Neural crest cell (in vitro differentiated cells): ENCODE results near the gene RNF32. TPM values are rescaled to one million over a fixed set of nuclear protein-coding genes. Genes with fewer than 3 reads are reported as not detected.
"Not testable (repeated sequence)": the region's sequence is repeated elsewhere in the genome, so short reads cannot be mapped to it uniquely, and the experiment has no call there.

Experiments used
- DNase-seq: peaks from one replicate; pipeline ENCODE4 v3.0.0; 2021; ENCODE audit warnings: low read depth, mixed read lengths, low spot score
- H3K27ac Mint-ChIP-seq: one replicate; pipeline ENCODE4 v1.8.0; 2021; ENCODE audit warnings: mild to moderate bottlenecking, mixed read lengths; ENCODE audit not compliant: unreplicated experiment
- H3K27me3 Mint-ChIP-seq: 2 replicates; pipeline ENCODE4 v1.8.0; 2021; ENCODE audit warnings: low read depth, mild to moderate bottlenecking, mixed read lengths
- H3K36me3 Mint-ChIP-seq: 2 replicates; pipeline ENCODE4 v1.8.0; 2021; ENCODE audit warnings: low read depth, mild to moderate bottlenecking, mixed read lengths
- H3K4me1 Mint-ChIP-seq: 2 replicates; pipeline ENCODE4 v1.8.0; 2021; ENCODE audit warnings: mixed read lengths
- H3K4me3 Mint-ChIP-seq: one replicate; pipeline ENCODE4 v1.8.0; 2021; ENCODE audit warnings: mild to moderate bottlenecking, mixed read lengths
- H3K9me3 Mint-ChIP-seq: 2 replicates; pipeline ENCODE4 v1.8.0; 2021; ENCODE audit warnings: mixed read lengths
- CTCF ChIP-seq: fragments of 200-600 bp; sonication (generic); conservative IDR thresholded peaks from 2 replicates; pipeline ENCODE4 v1.5.0; 2021; ENCODE audit warnings: antibody characterized with exemption, mild to moderate bottlenecking
- total RNA-seq: library from RNA; stranded (reverse); gene quantifications from 2 replicates; pipeline ENCODE4 v1.2.1, GENCODE V29; 2021

RNF32 gene
- total RNA-seq, 1 donor from 2014 or later = 1.4 TPM

GRCh38 chr7:156634117-156634516 lies 6.5 kb upstream of the RNF32 start:
- Mint-ChIP-seq H3K36me3 (peaks cover 13% of the 10 kb centered on the region), H3K9me3 (peaks cover 9% of the 10 kb centered on the region), H3K4me1 (peaks cover 4% of the 10 kb centered on the region), H3K27me3 (no peaks in the 10 kb centered on the region), H3K27ac (no peak overlapping the region), H3K4me3 (no peak overlapping the region)
- no peak for TF ChIP-seq CTCF
- no peak for DNase-seq

- H3K4me1 Mint-ChIP-seq = peaks cover 8% of the 10 kb centered on the region
- TF ChIP-seq CTCF = no peak
- H3K27ac Mint-ChIP-seq = no peak overlapping the region
- peaks cover 12% of the 10 kb centered on the region for H3K36me3 Mint-ChIP-seq
- H3K4me3 Mint-ChIP-seq = no peak overlapping the region
- DNase-seq = no peak
- H3K27me3 Mint-ChIP-seq = no peaks in the 10 kb centered on the region
- peaks cover 9% of the 10 kb centered on the region for H3K9me3 Mint-ChIP-seq
These were observed 4.8 kb upstream of the RNF32 start for GRCh38 chr7:156635529-156636385.

- not testable (repeated sequence) for H3K27ac Mint-ChIP-seq, H3K9me3 Mint-ChIP-seq, H3K4me3 Mint-ChIP-seq, DNase-seq, H3K27me3 Mint-ChIP-seq
- peaks cover 17% of the 10 kb centered on the region for H3K4me1 Mint-ChIP-seq
- H3K36me3 Mint-ChIP-seq = peaks cover 12% of the 10 kb centered on the region
These were observed 3.5 kb upstream of the RNF32 start for GRCh38 chr7:156637093-156637492.

- Mint-ChIP-seq H3K27ac (no peak overlapping the region), H3K27me3 (peaks cover 22% of the 10 kb centered on the region), H3K9me3 (peaks cover 9% of the 10 kb centered on the region), H3K4me1 (peaks cover 17% of the 10 kb centered on the region), H3K4me3 (peak overlapping the region; percentile 79), H3K36me3 (peaks cover 12% of the 10 kb centered on the region)
- TF ChIP-seq CTCF = no peak
- no peak for DNase-seq
These were observed 2.0 kb upstream of the RNF32 start for GRCh38 chr7:156638443-156639077.

- peaks cover 9% of the 10 kb centered on the region for H3K9me3 Mint-ChIP-seq
- peaks cover 17% of the 10 kb centered on the region for H3K4me1 Mint-ChIP-seq
- H3K27ac Mint-ChIP-seq = no peak overlapping the region
- no peak for DNase-seq
- H3K4me3 Mint-ChIP-seq = peak overlapping the region; percentile 79
- peaks cover 30% of the 10 kb centered on the region for H3K27me3 Mint-ChIP-seq
- H3K36me3 Mint-ChIP-seq = peaks cover 12% of the 10 kb centered on the region
- no peak for TF ChIP-seq CTCF
These were observed 933 bp upstream of the RNF32 start for GRCh38 chr7:156639426-156640256.
